Measurements from ENCODE around the gene NRN1L. TPM values are rescaled to one million over a fixed set of nuclear protein-coding genes. Genes with fewer than 3 reads are reported as not detected.

Gene NRN1L
- total RNA-seq, 2 donors from 2014 or later = 1.2 TPM; not detected in 1

- Mint-ChIP-seq H3K36me3 (no peaks in the 10 kb centered on the region), H3K4me1 (ENCODE audit: low read depth in 2 of 2) (peaks cover 0 to 9% of the 10 kb centered on the region in 2 donors), H3K27me3 (no peaks in the 10 kb centered on the region), H3K27ac (no peak overlapping the region), H3K4me3 (no peak overlapping the region), H3K9me3 (no peaks in the 10 kb centered on the region)
- DNase-seq (ENCODE audit: low spot score) (no peak), ATAC-seq (peak in 1 of 2 donors; percentile 34)
Observed at GRCh38 chr16:67882374-67883145, 2.1 kb upstream of the NRN1L start.

GRCh38 chr16:67883146-67883871, 1.4 kb upstream of the NRN1L start:
- no peak overlapping the region for H3K4me3 Mint-ChIP-seq
- H3K4me1 Mint-ChIP-seq (ENCODE audit: low read depth in 2 of 2) = peaks cover 0 to 6% of the 10 kb centered on the region in 2 donors
- H3K27me3 Mint-ChIP-seq = no peaks in the 10 kb centered on the region
- H3K9me3 Mint-ChIP-seq = no peaks in the 10 kb centered on the region
- DNase-seq (ENCODE audit: low spot score) (no peak), ATAC-seq (no peak)
- H3K36me3 Mint-ChIP-seq = no peaks in the 10 kb centered on the region
- no peak overlapping the region for H3K27ac Mint-ChIP-seq

GRCh38 chr16:67883872-67884261, 818 bp upstream of the NRN1L start:
- Mint-ChIP-seq H3K36me3 (no peaks in the 10 kb centered on the region), H3K9me3 (no peaks in the 10 kb centered on the region), H3K4me1 (ENCODE audit: low read depth in 2 of 2) (peaks cover 0 to 6% of the 10 kb centered on the region in 2 donors), H3K4me3 (no peak overlapping the region), H3K27ac (no peak overlapping the region), H3K27me3 (no peaks in the 10 kb centered on the region)
- peak; percentile 68 for DNase-seq (ENCODE audit: low spot score)
- peak; percentile 59 to 69 for ATAC-seq

GRCh38 chr16:67885545-67885944, 860 bp downstream of the NRN1L start:
- no peak overlapping the region for H3K4me3 Mint-ChIP-seq
- H3K9me3 Mint-ChIP-seq = no peaks in the 10 kb centered on the region
- DNase-seq (ENCODE audit: low spot score) (no peak), ATAC-seq (no peak)
- peaks cover 0 to 4% of the 10 kb centered on the region in 2 donors for H3K4me1 Mint-ChIP-seq (ENCODE audit: low read depth in 2 of 2)
- H3K27ac Mint-ChIP-seq = no peak overlapping the region
- no peaks in the 10 kb centered on the region for H3K27me3 Mint-ChIP-seq
- no peaks in the 10 kb centered on the region for H3K36me3 Mint-ChIP-seq

GRCh38 chr16:67885976-67886375, 1.3 kb downstream of the NRN1L start:
- no peak for ATAC-seq
- Mint-ChIP-seq H3K27me3 (no peaks in the 10 kb centered on the region), H3K27ac (no peak overlapping the region), H3K36me3 (no peaks in the 10 kb centered on the region), H3K4me1 (ENCODE audit: low read depth in 2 of 2) (peaks cover 0 to 4% of the 10 kb centered on the region in 2 donors), H3K4me3 (no peak overlapping the region), H3K9me3 (no peaks in the 10 kb centered on the region)
- DNase-seq (ENCODE audit: low spot score) = no peak

GRCh38 chr16:67886387-67886786, 1.7 kb downstream of the NRN1L start:
- Mint-ChIP-seq H3K36me3 (no peaks in the 10 kb centered on the region), H3K4me3 (no peak overlapping the region), H3K27ac (no peak overlapping the region), H3K4me1 (ENCODE audit: low read depth in 2 of 2) (peaks cover 0 to 4% of the 10 kb centered on the region in 2 donors), H3K27me3 (no peaks in the 10 kb centered on the region), H3K9me3 (no peaks in the 10 kb centered on the region)
- no peak for ATAC-seq
- no peak for DNase-seq (ENCODE audit: low spot score)

GRCh38 chr16:67888331-67888730, 3.6 kb downstream of the NRN1L start:
- Mint-ChIP-seq H3K36me3 (no peaks in the 10 kb centered on the region), H3K27me3 (no peaks in the 10 kb centered on the region), H3K4me1 (ENCODE audit: low read depth in 2 of 2) (peaks cover 6% of the 10 kb centered on the region in 2 donors), H3K27ac (no peak overlapping the region), H3K4me3 (no peak overlapping the region), H3K9me3 (no peaks in the 10 kb centered on the region)
- no peak for DNase-seq (ENCODE audit: low spot score)
- no peak for ATAC-seq

GRCh38 chr16:67892375-67892774, 7.7 kb downstream of the NRN1L start:
- peak overlapping the region; percentile 88 for H3K4me3 Mint-ChIP-seq
- H3K36me3 Mint-ChIP-seq = no peaks in the 10 kb centered on the region
- H3K27ac Mint-ChIP-seq = peak overlapping the region; percentile 92 to 95
- ATAC-seq (no peak), DNase-seq (ENCODE audit: low spot score) (no peak)
- peaks cover 18 to 20% of the 10 kb centered on the region in 2 donors for H3K4me1 Mint-ChIP-seq (ENCODE audit: low read depth in 2 of 2)
- H3K9me3 Mint-ChIP-seq = no peaks in the 10 kb centered on the region
- no peaks in the 10 kb centered on the region for H3K27me3 Mint-ChIP-seq

GRCh38 chr16:67892899-67893742, 8.4 kb downstream of the NRN1L start, which contains the start of gene PSKH1:
TSS of gene PSKH1 (plus strand) at chr16:67893254. CDS start at chr16:67908750, 15,496 bp downstream.
- Mint-ChIP-seq H3K36me3 (no peaks in the 10 kb centered on the region), H3K27me3 (no peaks in the 10 kb centered on the region), H3K27ac (peak within 1 kb of the TSS; percentile 92 to 95), H3K9me3 (no peaks in the 10 kb centered on the region), H3K4me1 (ENCODE audit: low read depth in 2 of 2) (peaks cover 18 to 20% of the 10 kb centered on the region in 2 donors), H3K4me3 (peak within 1 kb of the TSS; percentile 97)
- ATAC-seq (peak; percentile 99 to 100), DNase-seq (ENCODE audit: low spot score) (peak; percentile 95)

GRCh38 chr16:67893743-67894399, 9.2 kb downstream of the NRN1L start:
- no peaks in the 10 kb centered on the region for H3K27me3 Mint-ChIP-seq
- H3K4me1 Mint-ChIP-seq (ENCODE audit: low read depth in 2 of 2) = peaks cover 18 to 20% of the 10 kb centered on the region in 2 donors
- DNase-seq (ENCODE audit: low spot score) (no peak), ATAC-seq (no peak)
- no peaks in the 10 kb centered on the region for H3K9me3 Mint-ChIP-seq
- H3K36me3 Mint-ChIP-seq = no peaks in the 10 kb centered on the region
- H3K4me3 Mint-ChIP-seq = peak overlapping the region; percentile 97
- peak overlapping the region; percentile 92 to 95 for H3K27ac Mint-ChIP-seq

GRCh38 chr16:67897231-67897630, 12.5 kb downstream of the NRN1L start:
- Mint-ChIP-seq H3K4me3 (no peak overlapping the region), H3K27me3 (no peaks in the 10 kb centered on the region), H3K36me3 (no peaks in the 10 kb centered on the region), H3K4me1 (ENCODE audit: low read depth in 2 of 2) (peaks cover 18 to 24% of the 10 kb centered on the region in 2 donors), H3K9me3 (no peaks in the 10 kb centered on the region), H3K27ac (no peak overlapping the region)
- no peak for ATAC-seq
- no peak for DNase-seq (ENCODE audit: low spot score)

- H3K4me3 Mint-ChIP-seq = no peak overlapping the region
- H3K27ac Mint-ChIP-seq = no peak overlapping the region
- ATAC-seq (no peak), DNase-seq (ENCODE audit: low spot score) (no peak)
- H3K36me3 Mint-ChIP-seq = no peaks in the 10 kb centered on the region
- no peaks in the 10 kb centered on the region for H3K27me3 Mint-ChIP-seq
- H3K4me1 Mint-ChIP-seq (ENCODE audit: low read depth in 2 of 2) = peaks cover 0 to 12% of the 10 kb centered on the region in 2 donors
- no peaks in the 10 kb centered on the region for H3K9me3 Mint-ChIP-seq
Observed at GRCh38 chr16:67901734-67902133, 17.0 kb downstream of the NRN1L start.

GRCh38 chr16:67902831-67903230, 18.1 kb downstream of the NRN1L start:
- peaks cover 0 to 12% of the 10 kb centered on the region in 2 donors for H3K4me1 Mint-ChIP-seq (ENCODE audit: low read depth in 2 of 2)

More at GRCh38 chr16:67902831-67903230, 18.1 kb downstream of the NRN1L start:
- Mint-ChIP-seq H3K4me3 (no peak overlapping the region), H3K27ac (no peak overlapping the region), H3K36me3 (no peaks in the 10 kb centered on the region), H3K27me3 (no peaks in the 10 kb centered on the region), H3K9me3 (no peaks in the 10 kb centered on the region)
- DNase-seq (ENCODE audit: low spot score) (no peak), ATAC-seq (no peak)
